CD4-positive, alpha-beta T cell treated with Interleukin-17A for 1 hour (primary cell): ENCODE measurements around the gene LRRC25.
"Not testable (repeated sequence)": the region's sequence is repeated elsewhere in the genome, so short reads cannot be mapped to it uniquely, and the experiment has no call there.

Experiments used
- DNase-seq: peaks from one replicate; pipeline ENCODE4 v3.0.0-alpha.2; 2020

The LRRC25 gene

DNA sequence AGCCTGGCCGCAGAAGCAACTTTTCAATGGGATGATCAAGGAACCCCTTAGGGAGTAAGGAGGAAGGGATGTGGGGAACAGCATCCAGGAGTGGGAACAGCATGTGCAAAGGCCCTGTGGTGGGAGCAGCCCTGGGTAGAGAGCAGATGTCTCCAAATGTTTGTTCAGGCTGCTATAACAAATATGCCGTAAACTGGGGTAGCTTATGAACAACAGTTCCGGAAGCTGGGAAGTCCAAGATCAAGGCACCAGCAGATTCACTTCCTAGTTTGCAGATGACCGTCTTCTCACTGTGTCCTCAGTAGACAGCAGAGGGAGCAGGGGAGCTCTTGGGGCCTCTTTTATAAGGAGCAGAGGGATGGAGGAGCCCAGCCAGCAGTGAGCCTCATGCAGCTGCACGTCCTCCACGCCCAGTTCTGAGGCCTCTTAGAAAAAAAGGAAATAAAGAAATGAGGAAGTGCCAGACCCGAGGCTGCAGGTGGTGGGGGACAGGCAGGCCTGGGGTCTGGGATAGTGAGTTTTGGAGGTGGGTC is 4.2 kb upstream of the LRRC25 start:
- DNase-seq = peak; percentile 50

DNA sequence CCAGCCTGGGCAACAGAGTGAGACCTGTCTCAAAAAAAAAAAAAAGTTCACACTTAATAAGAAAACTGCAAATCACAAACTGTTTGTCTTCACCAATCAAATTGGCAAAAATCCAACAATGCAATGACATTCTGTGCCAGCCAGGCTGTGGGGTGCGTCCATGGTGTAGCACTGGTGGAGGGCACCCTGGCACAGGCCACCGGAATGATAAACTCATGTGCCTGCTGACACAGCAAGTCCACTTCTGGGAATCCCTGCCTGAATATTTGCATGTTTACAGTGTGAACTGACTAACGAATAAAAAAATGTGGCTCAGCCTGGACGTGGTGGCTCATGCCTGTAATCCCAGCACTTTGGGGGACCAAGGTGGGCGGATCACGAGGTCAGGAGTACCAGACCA is 1.6 kb upstream of the LRRC25 start:
- DNase-seq = no peak

DNA sequence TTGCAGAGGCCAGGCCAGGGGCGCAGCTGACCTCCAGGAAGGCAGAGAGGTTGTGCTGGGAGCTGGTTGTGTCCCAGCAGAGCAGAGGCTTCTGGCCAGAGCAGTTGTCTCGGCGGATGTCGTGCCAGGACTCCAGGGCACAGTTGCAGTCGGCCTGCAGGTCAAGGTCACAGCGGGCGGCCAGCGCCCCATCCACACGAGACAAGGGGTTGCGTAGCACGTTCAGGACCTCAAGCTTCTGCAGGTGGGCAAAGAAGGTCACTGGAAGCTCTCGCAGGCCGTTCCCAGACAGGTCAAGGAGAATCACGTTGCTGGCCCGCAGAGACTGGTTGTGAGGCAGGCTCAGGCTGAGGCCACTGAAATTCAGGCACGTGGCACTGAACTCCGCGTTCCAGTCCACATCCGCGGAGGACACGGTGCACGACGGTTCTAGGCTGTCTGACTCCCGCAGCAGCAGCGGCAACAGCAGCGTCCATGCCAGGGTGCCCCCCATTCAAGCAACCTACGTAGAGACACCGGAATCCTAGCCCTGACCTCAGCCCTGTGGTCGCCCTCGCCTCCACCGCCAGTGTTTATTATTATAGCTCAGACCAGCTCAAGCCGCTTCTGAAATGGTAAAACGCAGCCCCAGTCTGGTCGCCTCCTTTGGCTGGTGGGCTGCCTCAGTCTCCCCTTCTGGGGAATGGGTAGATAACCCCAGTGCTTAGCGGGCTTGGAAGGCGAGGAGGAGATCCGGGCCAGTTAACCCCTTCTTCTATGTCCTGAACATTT is 766 bp downstream of the LRRC25 start:
- no peak for DNase-seq

DNA sequence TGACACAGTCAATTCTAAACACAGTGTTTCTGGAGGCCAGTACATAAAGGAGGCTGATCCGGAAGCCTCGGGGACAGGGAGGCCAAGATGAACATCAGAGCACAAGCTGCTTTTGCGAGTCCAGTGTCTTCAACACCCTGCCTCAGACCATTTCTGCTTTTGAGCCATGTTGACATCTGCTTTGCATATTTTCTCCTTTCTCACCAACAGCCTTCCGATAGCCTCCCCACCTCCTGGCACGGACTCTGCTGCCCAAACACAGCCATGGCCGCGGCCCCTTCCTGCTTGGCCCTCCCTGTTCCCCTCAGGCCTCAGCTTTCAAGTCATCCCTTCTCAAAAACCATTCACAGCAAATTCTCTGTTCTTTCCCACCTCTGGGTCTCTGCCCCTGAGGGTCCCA is 3.6 kb downstream of the LRRC25 start:
- no peak for DNase-seq

- DNase-seq = no peak
Observed at GRCh38 chr19:18392926-18393325, 4.5 kb downstream of the LRRC25 start.

- peak; percentile 26 for DNase-seq
Observed at GRCh38 chr19:18392417-18392816, 5.0 kb downstream of the LRRC25 start.

- no peak for DNase-seq
Observed at GRCh38 chr19:18391509-18392075, 5.8 kb downstream of the LRRC25 start.

- no peak for DNase-seq
Observed at GRCh38 chr19:18390065-18390907, 7.1 kb downstream of the LRRC25 start.

DNA sequence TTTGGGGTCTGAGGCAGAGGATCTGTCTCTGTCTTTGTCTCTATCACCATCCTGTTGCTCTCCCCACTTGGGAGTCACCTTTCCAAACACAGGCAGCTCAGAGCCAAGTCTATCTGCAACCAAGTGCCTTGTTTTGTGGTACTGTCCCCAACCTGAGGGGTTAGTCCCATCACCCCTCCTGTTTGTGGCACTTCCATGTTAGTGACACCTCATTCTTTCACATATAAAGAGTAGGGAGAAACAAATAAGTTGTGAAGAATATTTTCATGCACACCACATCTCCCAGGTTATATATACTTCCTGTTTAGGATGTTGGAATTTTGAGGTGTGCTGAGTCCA is 7.7 kb downstream of the LRRC25 start:
- DNase-seq = no peak

DNA sequence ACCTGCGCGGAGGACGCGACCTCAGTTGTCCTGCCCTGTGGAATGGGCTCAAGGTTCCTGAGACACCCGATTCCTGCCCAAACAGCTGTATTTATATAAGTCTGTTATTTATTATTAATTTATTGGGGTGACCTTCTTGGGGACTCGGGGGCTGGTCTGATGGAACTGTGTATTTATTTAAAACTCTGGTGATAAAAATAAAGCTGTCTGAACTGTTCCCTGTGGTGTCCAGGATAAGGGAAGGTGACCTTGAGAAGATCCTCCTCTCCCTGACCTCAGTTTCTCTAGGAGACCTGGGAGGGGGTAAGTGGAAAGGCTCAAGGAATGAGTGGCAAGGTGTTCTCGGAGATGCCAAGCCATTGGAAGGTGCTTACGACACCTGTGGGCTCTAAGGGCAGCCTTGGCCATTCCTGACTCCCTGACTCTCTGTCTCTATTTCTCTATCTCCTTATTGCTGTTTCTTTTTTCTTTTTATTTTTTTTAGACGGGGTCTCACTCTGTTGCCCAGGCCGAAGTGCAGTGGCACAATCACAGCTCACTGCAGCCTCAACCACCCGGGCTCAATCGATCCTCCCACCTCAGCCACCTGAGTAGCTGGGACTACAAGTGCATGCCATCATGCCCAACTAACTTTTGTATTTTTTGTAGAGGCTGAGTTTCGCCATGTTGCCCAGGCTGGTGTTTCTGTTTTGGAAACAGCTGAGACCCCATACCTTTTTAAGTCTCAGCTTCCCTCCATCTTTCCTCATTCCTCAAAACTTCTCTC is 8.3 kb downstream of the LRRC25 start:
- no peak for DNase-seq

DNA sequence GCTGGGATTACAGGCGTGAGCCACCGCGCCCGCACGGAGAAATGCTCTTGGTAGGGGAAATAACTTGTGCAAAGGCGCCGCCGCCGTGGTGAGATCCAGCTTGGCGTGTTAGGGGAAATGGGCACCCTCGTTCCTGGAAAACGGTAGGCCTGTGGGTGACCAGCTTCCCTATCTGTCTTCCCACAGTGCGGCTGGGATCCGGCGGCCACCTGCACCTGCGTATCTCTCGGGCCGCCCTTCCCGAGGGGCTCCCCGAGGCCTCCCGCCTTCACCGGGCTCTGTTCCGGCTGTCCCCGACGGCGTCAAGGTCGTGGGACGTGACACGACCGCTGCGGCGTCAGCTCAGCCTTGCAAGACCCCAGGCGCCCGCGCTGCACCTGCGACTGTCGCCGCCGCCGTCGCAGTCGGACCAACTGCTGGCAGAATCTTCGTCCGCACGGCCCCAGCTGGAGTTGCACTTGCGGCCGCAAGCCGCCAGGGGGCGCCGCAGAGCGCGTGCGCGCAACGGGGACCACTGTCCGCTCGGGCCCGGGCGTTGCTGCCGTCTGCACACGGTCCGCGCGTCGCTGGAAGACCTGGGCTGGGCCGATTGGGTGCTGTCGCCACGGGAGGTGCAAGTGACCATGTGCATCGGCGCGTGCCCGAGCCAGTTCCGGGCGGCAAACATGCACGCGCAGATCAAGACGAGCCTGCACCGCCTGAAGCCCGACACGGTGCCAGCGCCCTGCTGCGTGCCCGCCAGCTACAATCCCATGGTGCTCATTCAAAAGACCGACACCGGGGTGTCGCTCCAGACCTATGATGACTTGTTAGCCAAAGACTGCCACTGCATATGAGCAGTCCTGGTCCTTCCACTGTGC is 9.1 kb downstream of the LRRC25 start:
- DNase-seq = peak; percentile 85

- no peak for DNase-seq
Observed at GRCh38 chr19:18386543-18387271, 10.7 kb downstream of the LRRC25 start.

DNA sequence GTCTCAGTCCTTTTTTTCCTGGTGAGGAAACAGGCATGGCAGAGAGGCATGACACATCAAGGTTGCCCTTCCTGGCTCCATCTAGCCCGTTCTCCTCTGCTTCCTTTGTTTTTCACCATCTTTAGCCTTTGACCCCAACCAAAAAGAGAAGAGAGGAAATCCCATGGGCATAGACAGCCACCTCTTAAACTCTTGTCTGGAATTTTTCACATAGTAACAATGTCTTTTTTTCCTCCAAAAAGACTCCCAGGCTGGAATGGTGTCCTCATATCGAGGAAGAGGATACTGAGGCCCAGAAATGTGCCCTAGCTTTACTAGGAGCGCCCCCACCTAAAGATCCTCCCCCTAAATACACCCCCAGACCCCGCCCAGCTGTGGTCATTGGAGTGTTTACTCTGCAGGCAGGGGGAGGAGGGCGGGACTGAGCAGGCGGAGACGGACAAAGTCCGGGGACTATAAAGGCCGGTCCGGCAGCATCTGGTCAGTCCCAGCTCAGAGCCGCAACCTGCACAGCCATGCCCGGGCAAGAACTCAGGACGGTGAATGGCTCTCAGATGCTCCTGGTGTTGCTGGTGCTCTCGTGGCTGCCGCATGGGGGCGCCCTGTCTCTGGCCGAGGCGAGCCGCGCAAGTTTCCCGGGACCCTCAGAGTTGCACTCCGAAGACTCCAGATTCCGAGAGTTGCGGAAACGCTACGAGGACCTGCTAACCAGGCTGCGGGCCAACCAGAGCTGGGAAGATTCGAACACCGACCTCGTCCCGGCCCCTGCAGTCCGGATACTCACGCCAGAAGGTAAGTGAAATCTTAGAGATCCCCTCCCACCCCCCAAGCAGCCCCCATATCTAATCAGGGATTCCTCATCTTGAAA is 11.5 kb downstream of the LRRC25 start, which contains the start of gene GDF15:
GDF15 (plus strand) TSS at position 484 of the 868 bp plus-strand sequence; CDS start at position 516, 32 bp downstream.
- no peak for DNase-seq

GRCh38 chr19:18385359-18385674 is 12.1 kb downstream of the LRRC25 start:
- no peak for DNase-seq

DNA sequence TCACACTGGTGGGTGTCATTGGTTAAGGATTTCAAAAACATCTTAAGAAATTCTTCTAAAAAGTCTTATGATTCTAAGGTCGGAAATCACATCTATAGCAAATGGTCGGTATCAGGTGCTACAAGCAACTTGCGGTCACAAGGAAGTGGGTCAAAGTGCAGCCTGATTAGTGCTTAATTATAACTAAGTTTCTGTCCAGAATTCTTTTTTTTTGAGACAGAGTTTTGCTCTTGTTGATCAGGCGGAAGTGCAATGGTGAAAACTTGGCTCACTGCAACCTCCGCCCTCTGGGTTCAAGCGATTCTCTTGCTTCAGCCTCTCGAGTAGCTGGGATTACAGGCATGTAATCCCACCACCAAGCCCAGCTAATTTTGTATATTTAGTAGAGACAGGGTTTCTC is 12.6 kb downstream of the LRRC25 start:
- DNase-seq = no peak

GRCh38 chr19:18383622-18384021 is 13.8 kb downstream of the LRRC25 start:
- DNase-seq = not testable (repeated sequence)

DNA sequence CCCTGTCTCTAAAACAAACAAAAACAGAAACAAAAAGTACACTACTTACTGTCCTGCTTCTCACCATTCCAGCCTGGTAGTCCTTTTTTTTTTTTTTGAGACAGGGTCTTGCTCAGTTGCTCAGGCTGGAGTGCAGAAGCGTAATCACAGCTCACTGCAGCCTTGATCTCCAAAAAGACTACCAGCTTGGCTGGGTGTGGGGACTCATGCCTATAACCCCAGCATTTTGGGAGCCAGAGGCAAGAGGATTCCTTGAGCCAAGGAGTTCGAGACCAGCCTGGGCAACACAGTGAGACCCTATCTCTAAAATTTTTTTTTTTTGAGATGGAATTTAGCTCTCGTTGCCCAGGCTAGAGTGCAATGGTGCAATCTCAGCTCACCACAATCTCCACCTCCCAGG is 16.6 kb downstream of the LRRC25 start:
- no peak for DNase-seq

- no peak for DNase-seq
Observed at GRCh38 chr19:18379803-18380747, 17.3 kb downstream of the LRRC25 start.

GRCh38 chr19:18377026-18377425 is 20.4 kb downstream of the LRRC25 start:
- no peak for DNase-seq
